H1 (cell line): ENCODE measurements around the gene CPEB3. TPM values are rescaled to one million over a fixed set of nuclear protein-coding genes. Genes with fewer than 3 reads are reported as not detected.

Experiments used
- CTCF ChIA-PET: fragments of 300-600 bp; sonication (Branson Sonifier 250); formaldehyde crosslinking; loops from one replicate; lab custom pipeline; 2021; ENCODE audit not compliant: partially characterized antibody; lab: Charles Lee
- POLR2A ChIA-PET: fragments of 300-600 bp; sonication (Branson Sonifier 250); formaldehyde crosslinking; loops from one replicate; lab custom pipeline; 2021; ENCODE audit warnings: inconsistent platforms; ENCODE audit not compliant: partially characterized antibody; lab: Charles Lee
- DNase-seq, 2 experiments: peaks; one replicate each; pipeline versions ENCODE4 v3.0.0 to v3.0.0-alpha.2; 2010 to 2022; ENCODE audit warnings: low spot score in 2 of 2, low read depth in 1 of 2, mixed read lengths in 1 of 2
- FAIRE-seq: peaks from 2 replicates; lab custom pipeline; 2011; peaks lifted over from hg19 to GRCh38; lab: Jason Lieb, UNC
- H2AFZ ChIP-seq: 2 replicates; pipeline ENCODE4 v1.8.1; 2012; ENCODE audit warnings: low read length, inconsistent platforms
- H2AK5ac ChIP-seq: 2 replicates; pipeline ENCODE4 v1.6.1; 2013; ENCODE audit warnings: low read depth, low read length
- H2BK120ac ChIP-seq: replicated peaks from 2 replicates; pipeline ENCODE3; 2013; ENCODE audit warnings: low read depth, low read length, inconsistent platforms
- H2BK12ac ChIP-seq: 2 replicates; pipeline ENCODE4 v1.6.1; 2013; ENCODE audit warnings: low read depth, low read length
- H2BK15ac ChIP-seq: 2 replicates; pipeline ENCODE4 v1.6.1; 2013; ENCODE audit warnings: low read length
- H2BK20ac ChIP-seq: 2 replicates; pipeline ENCODE4 v1.6.1; 2013; ENCODE audit warnings: low read length
- H2BK5ac ChIP-seq: 2 replicates; pipeline ENCODE4 v1.6.1; 2013; ENCODE audit warnings: low read depth, low read length
- H3K14ac ChIP-seq: 2 replicates; pipeline ENCODE4 v1.6.1; 2013; ENCODE audit warnings: inconsistent platforms; ENCODE audit not compliant: insufficient read length
- H3K18ac ChIP-seq: 2 replicates; pipeline ENCODE4 v1.6.1; 2013; ENCODE audit warnings: low read length; ENCODE audit errors: extremely low read depth
- H3K23ac ChIP-seq: 2 replicates; pipeline ENCODE4 v1.6.1; 2013; ENCODE audit warnings: inconsistent platforms; ENCODE audit not compliant: insufficient read length
- H3K23me2 ChIP-seq: 2 replicates; pipeline ENCODE4 v1.6.1; 2013; ENCODE audit warnings: low read depth, low read length
- H3K27ac ChIP-seq: 2 replicates; pipeline ENCODE4 v1.6.1; 2011; ENCODE audit warnings: low read depth, low read length, inconsistent platforms
- H3K27me3 ChIP-seq, 4 experiments: replicated peaks in 1 of 4; 1 replicate in 1 of 4; 2 replicates in 3 of 4; pipeline versions ENCODE4 v1.6.1 to v1.8.1; 2011 to 2013; ENCODE audit warnings: low read length in 3 of 4, mild to moderate bottlenecking in 3 of 4, inconsistent platforms in 2 of 4, mixed read lengths in 2 of 4, moderate library complexity in 1 of 4; ENCODE audit not compliant: control insufficient read depth in 3 of 4, insufficient read depth in 3 of 4; ENCODE audit errors: extremely low read depth in 1 of 4
- H3K36me3 ChIP-seq, 4 experiments: 2 replicates each; pipeline versions ENCODE4 v1.6.1 to v1.8.1; 2011 to 2013; ENCODE audit warnings: mild to moderate bottlenecking in 4 of 4, low read length in 3 of 4, moderate library complexity in 2 of 4, control low read depth in 1 of 4, inconsistent platforms in 1 of 4; ENCODE audit not compliant: insufficient read depth in 4 of 4, control insufficient read depth in 2 of 4
- H3K4ac ChIP-seq: replicated peaks from 2 replicates; pipeline ENCODE3; 2013; ENCODE audit warnings: low read length, low read depth, mixed read lengths, inconsistent platforms; ENCODE audit not compliant: insufficient read length
- H3K4me1 ChIP-seq, 4 experiments: replicated peaks in 1 of 4; 1 replicate in 1 of 4; 2 replicates in 3 of 4; pipeline versions ENCODE4 v1.6.1 to v1.8.1; 2011 to 2013; ENCODE audit warnings: low read length in 3 of 4, inconsistent platforms in 2 of 4, mixed read lengths in 1 of 4; ENCODE audit not compliant: insufficient read depth in 4 of 4, control insufficient read depth in 3 of 4
- H3K4me2 ChIP-seq, 2 experiments: 2 replicates each; pipeline versions ENCODE4 v1.6.1 to v1.8.1; 2011 to 2013; ENCODE audit warnings: low read depth in 2 of 2, low read length in 2 of 2, control low read depth in 1 of 2, inconsistent platforms in 1 of 2, mild to moderate bottlenecking in 1 of 2; ENCODE audit not compliant: insufficient read depth in 1 of 2
- H3K4me3 ChIP-seq, 4 experiments: fragments of 200-600, 300-600 bp in 1 of 4; sonication (generic), shearing (Covaris generic), sonication (Bioruptor Twin) in 1 of 4; 2 replicates each; pipeline versions ENCODE4 v1.5.1 to v1.8.1; 2011 to 2016; ENCODE audit warnings: low read length in 4 of 4, low read depth in 3 of 4, control low read depth in 2 of 4, inconsistent platforms in 2 of 4, mild to moderate bottlenecking in 2 of 4, mixed read lengths in 1 of 4, moderate library complexity in 1 of 4; ENCODE audit not compliant: insufficient read depth in 2 of 4; ENCODE audit errors: extremely low read depth in 1 of 4
- H3K56ac ChIP-seq: replicated peaks from 2 replicates; pipeline ENCODE3; 2013; ENCODE audit warnings: low read depth, mild to moderate bottlenecking, mixed read lengths, low read length, inconsistent platforms; ENCODE audit not compliant: insufficient read length
- H3K79me1 ChIP-seq: 2 replicates; pipeline ENCODE4 v1.6.1; 2013; ENCODE audit warnings: low read depth, low read length, control low read depth
- H3K79me2 ChIP-seq, 2 experiments: 2 replicates each; pipeline versions ENCODE4 v1.6.1 to v1.8.1; 2012 to 2013; ENCODE audit warnings: low read length in 2 of 2, mild to moderate bottlenecking in 2 of 2, inconsistent platforms in 1 of 2; ENCODE audit not compliant: insufficient read depth in 2 of 2, control insufficient read depth in 1 of 2
- H3K9ac ChIP-seq, 4 experiments: replicated peaks in 1 of 4; 1 replicate in 1 of 4; 2 replicates in 3 of 4; pipeline versions ENCODE4 v1.6.1 to v1.8.1; 2011 to 2013; ENCODE audit warnings: low read depth in 3 of 4, low read length in 3 of 4, control low read depth in 2 of 4, mild to moderate bottlenecking in 2 of 4, moderate library complexity in 2 of 4, inconsistent platforms in 1 of 4; ENCODE audit errors: extremely low read depth in 1 of 4
- H3K9me3 ChIP-seq, 2 experiments: 2 replicates each; pipeline versions ENCODE4 v1.6.1 to v1.8.1; 2012 to 2013; ENCODE audit warnings: mild to moderate bottlenecking in 2 of 2, moderate library complexity in 2 of 2, control low read depth in 1 of 2, inconsistent platforms in 1 of 2, low read depth in 1 of 2, low read length in 1 of 2, mixed read lengths in 1 of 2; ENCODE audit not compliant: insufficient read depth in 2 of 2
- H4K20me1 ChIP-seq, 2 experiments: replicated peaks in 1 of 2; 2 replicates each; pipeline versions ENCODE3 to v1.8.1; 2011 to 2013; ENCODE audit warnings: inconsistent platforms in 2 of 2, low read length in 2 of 2, mild to moderate bottlenecking in 1 of 2; ENCODE audit not compliant: insufficient read depth in 2 of 2, control insufficient read depth in 1 of 2
- H4K5ac ChIP-seq: 2 replicates; pipeline ENCODE4 v1.6.1; 2013; ENCODE audit warnings: low read length, low read depth, mixed read lengths, inconsistent platforms; ENCODE audit not compliant: insufficient read length
- H4K8ac ChIP-seq: 2 replicates; pipeline ENCODE4 v1.8.0; 2013; ENCODE audit warnings: mild to moderate bottlenecking, moderate library complexity, low read length, inconsistent platforms; ENCODE audit not compliant: insufficient read depth; ENCODE audit errors: extremely low read depth
- H4K91ac ChIP-seq: replicated peaks from 2 replicates; pipeline ENCODE3; 2013; ENCODE audit warnings: low read length, mixed read lengths, inconsistent platforms; ENCODE audit not compliant: insufficient read length
- JUND ChIP-seq: IDR thresholded peaks from 2 replicates; pipeline ENCODE4 v1.6.1; 2011; ENCODE audit warnings: mild to moderate bottlenecking, improper control_type of control experiment, low read length
- RAD21 ChIP-seq, 2 experiments: IDR thresholded peaks in 1 of 2; conservative IDR thresholded peaks in 1 of 2; 2 replicates each; pipeline ENCODE4 v1.6.1; 2011; ENCODE audit warnings: low read depth in 2 of 2, low read length in 2 of 2, improper control_type of control experiment in 1 of 2, inconsistent platforms in 1 of 2, mild to moderate bottlenecking in 1 of 2, moderate library complexity in 1 of 2
- WGBS, 2 experiments: shearing (Covaris generic) in 1 of 2; methylation state at CpG; one replicate each; pipeline versions ENCODE4 v1.1.6 to v1.1.7; 2013 to 2015; ENCODE audit warnings: low lambda C conversion rate in 2 of 2, mixed read lengths in 2 of 2, inconsistent platforms in 1 of 2, low coverage in 1 of 2, missing lambda C conversion rate in 1 of 2; ENCODE audit not compliant: insufficient replicate concordance in 2 of 2, insufficient coverage in 1 of 2, insufficient read length in 1 of 2; ENCODE audit errors: extremely low coverage in 1 of 2, missing lambda C conversion rate in 1 of 2; 5-methylcytosine and 5-hydroxymethylcytosine counted together
- polyA plus RNA-seq, 7 experiments: library from polyadenylated mRNA; depleted of rRNA in 3 of 7; stranded (reverse) in 5 of 7; unstranded in 2 of 7; fragments of >200 nt in 5 of 7; fragments of 200-250 nt in 2 of 7; gene quantifications; 1 replicate in 5 of 7; 2 replicates in 1 of 7; 4 replicates in 1 of 7; pipeline versions ENCODE4 v1.2.1 to v1.2.3, GENCODE V29; 2011 to 2013; ENCODE audit warnings: missing spikeins in 2 of 7, mixed read lengths in 2 of 7
- total RNA-seq: library from RNA; stranded (reverse); fragmentation: NEBNext Ultra II Directional; extraction: Animal tissue kit (Norgen Biotek cat#: 25700); gene quantifications from 2 replicates; pipeline ENCODE4 v1.2.1, GENCODE V29; 2021

CPEB3 gene
- total and polyA plus RNA-seq, 2 of the 8 experiments (the other 6 are each of a cell fraction or from before 2014, with no cell fraction given): 0.39 to 1.7 TPM

DNA sequence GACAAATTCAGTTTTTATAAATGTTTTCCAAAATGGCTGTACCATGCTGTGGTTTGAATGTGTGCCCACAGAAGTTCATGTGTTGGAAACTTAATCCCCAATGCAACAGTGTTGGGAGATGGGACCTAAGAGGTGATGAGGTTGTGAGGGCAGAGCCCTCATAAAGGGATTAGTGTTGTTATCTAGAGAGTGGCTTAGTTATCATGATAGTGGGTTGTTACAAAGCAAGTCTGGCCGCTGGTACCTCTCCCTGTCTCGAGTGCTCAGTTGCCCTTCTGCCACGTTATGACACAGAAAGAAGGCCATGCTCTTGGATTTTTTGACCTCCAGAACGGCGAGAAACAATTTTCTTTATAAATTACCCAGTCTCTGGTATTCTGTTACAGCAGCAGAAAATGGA is 248.3 kb downstream of the CPEB3 start:
- Histone ChIP-seq H2BK5ac (no peak overlapping the region), H3K4ac (no peak overlapping the region), H3K4me2 (no peak overlapping the region), H3K4me1 (peaks cover 0 to 8% (median 3%) of the 10 kb centered on the region in 4 experiments; a peak in 6 of 7 replicates), H2AK5ac (no peak overlapping the region), H2BK15ac (no peak overlapping the region), H3K9me3 (no peaks in the 10 kb centered on the region), H4K5ac (no peak overlapping the region), H3K36me3 (no peaks in the 10 kb centered on the region), H3K27ac (no peak overlapping the region), H2BK120ac (no peak overlapping the region), H3K56ac (no peak overlapping the region), H4K91ac (no peak overlapping the region), H3K23ac (no peak overlapping the region), H3K27me3 (peaks cover 0 to 4% (median 0%) of the 10 kb centered on the region in 4 experiments; a peak in 3 of 7 replicates), H3K4me3 (no peak overlapping the region), H2BK12ac (no peak overlapping the region), H3K79me2 (no peaks in the 10 kb centered on the region), H3K14ac (no peak overlapping the region), H3K9ac (no peak overlapping the region), H4K8ac (no peak overlapping the region), H3K18ac (no peak overlapping the region), H2AFZ (no peak overlapping the region), H2BK20ac (no peak overlapping the region), H4K20me1 (peaks cover 0 to under 1% of the 10 kb centered on the region in 2 experiments), H3K79me1 (no peaks in the 10 kb centered on the region), H3K23me2 (peaks cover 2% of the 10 kb centered on the region; the same call in 1 of the 2 replicates)
- TF ChIP-seq RAD21 (IDR thresholded peaks at IDR 0.05 in 1 of 2, conservative IDR thresholded peaks at IDR 0.05 in 1 of 2; ENCODE audit: low read depth in 2 of 2, low read length in 2 of 2) (no peak), JUND (no peak)
- FAIRE-seq (no peak), DNase-seq (no peak)
- ChIA-PET POLR2A (no interaction called here), CTCF (no interaction called here)
- 70% methylated on average over 5 of the region's 5 CpGs; no CpG with 5 or more reads in 1 of the 2 experiments for WGBS, 2 experiments
